Measurements from ENCODE around the gene EIF6. TPM values are rescaled to one million over a fixed set of nuclear protein-coding genes. Genes with fewer than 3 reads are reported as not detected.

Gene EIF6
- total and polyA plus RNA-seq, 9 of the 15 experiments (the other 6 are each of a cell fraction or from before 2014, with no cell fraction given), result 165 to 832 (median 229) TPM

DNA sequence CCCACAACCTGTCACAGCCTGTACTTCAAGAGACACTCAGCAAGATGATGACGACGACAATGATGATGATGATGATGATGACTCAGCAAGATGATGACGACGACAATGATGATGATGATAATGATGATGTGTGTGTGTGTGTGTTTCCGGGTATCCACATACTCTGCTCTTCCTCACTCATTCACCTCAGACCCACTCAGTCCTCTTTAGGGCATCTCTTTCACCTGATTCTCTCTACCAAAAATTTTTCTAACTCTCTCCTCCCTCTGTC is 1.2 kb upstream of the EIF6 start (continued):
- TF ChIP-seq, protein P1, sequence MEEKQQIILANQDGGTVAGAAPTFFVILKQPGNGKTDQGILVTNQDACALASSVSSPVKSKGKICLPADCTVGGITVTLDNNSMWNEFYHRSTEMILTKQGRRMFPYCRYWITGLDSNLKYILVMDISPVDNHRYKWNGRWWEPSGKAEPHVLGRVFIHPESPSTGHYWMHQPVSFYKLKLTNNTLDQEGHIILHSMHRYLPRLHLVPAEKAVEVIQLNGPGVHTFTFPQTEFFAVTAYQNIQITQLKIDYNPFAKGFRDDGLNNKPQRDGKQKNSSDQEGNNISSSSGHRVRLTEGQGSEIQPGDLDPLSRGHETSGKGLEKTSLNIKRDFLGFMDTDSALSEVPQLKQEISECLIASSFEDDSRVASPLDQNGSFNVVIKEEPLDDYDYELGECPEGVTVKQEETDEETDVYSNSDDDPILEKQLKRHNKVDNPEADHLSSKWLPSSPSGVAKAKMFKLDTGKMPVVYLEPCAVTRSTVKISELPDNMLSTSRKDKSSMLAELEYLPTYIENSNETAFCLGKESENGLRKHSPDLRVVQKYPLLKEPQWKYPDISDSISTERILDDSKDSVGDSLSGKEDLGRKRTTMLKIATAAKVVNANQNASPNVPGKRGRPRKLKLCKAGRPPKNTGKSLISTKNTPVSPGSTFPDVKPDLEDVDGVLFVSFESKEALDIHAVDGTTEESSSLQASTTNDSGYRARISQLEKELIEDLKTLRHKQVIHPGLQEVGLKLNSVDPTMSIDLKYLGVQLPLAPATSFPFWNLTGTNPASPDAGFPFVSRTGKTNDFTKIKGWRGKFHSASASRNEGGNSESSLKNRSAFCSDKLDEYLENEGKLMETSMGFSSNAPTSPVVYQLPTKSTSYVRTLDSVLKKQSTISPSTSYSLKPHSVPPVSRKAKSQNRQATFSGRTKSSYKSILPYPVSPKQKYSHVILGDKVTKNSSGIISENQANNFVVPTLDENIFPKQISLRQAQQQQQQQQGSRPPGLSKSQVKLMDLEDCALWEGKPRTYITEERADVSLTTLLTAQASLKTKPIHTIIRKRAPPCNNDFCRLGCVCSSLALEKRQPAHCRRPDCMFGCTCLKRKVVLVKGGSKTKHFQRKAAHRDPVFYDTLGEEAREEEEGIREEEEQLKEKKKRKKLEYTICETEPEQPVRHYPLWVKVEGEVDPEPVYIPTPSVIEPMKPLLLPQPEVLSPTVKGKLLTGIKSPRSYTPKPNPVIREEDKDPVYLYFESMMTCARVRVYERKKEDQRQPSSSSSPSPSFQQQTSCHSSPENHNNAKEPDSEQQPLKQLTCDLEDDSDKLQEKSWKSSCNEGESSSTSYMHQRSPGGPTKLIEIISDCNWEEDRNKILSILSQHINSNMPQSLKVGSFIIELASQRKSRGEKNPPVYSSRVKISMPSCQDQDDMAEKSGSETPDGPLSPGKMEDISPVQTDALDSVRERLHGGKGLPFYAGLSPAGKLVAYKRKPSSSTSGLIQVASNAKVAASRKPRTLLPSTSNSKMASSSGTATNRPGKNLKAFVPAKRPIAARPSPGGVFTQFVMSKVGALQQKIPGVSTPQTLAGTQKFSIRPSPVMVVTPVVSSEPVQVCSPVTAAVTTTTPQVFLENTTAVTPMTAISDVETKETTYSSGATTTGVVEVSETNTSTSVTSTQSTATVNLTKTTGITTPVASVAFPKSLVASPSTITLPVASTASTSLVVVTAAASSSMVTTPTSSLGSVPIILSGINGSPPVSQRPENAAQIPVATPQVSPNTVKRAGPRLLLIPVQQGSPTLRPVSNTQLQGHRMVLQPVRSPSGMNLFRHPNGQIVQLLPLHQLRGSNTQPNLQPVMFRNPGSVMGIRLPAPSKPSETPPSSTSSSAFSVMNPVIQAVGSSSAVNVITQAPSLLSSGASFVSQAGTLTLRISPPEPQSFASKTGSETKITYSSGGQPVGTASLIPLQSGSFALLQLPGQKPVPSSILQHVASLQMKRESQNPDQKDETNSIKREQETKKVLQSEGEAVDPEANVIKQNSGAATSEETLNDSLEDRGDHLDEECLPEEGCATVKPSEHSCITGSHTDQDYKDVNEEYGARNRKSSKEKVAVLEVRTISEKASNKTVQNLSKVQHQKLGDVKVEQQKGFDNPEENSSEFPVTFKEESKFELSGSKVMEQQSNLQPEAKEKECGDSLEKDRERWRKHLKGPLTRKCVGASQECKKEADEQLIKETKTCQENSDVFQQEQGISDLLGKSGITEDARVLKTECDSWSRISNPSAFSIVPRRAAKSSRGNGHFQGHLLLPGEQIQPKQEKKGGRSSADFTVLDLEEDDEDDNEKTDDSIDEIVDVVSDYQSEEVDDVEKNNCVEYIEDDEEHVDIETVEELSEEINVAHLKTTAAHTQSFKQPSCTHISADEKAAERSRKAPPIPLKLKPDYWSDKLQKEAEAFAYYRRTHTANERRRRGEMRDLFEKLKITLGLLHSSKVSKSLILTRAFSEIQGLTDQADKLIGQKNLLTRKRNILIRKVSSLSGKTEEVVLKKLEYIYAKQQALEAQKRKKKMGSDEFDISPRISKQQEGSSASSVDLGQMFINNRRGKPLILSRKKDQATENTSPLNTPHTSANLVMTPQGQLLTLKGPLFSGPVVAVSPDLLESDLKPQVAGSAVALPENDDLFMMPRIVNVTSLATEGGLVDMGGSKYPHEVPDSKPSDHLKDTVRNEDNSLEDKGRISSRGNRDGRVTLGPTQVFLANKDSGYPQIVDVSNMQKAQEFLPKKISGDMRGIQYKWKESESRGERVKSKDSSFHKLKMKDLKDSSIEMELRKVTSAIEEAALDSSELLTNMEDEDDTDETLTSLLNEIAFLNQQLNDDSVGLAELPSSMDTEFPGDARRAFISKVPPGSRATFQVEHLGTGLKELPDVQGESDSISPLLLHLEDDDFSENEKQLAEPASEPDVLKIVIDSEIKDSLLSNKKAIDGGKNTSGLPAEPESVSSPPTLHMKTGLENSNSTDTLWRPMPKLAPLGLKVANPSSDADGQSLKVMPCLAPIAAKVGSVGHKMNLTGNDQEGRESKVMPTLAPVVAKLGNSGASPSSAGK (IDR thresholded peaks at IDR 0.05), result 0 out of 2 replicates have a peak, but pooled peaks have one; percentile 11
- TF ChIP-seq MYNN (IDR thresholded peaks at IDR 0.05) (no peak), MYNN (CRISPR knock-in tag; IDR thresholded peaks at IDR 0.05) (no peak), ETV5 (CRISPR knock-in tag; IDR thresholded peaks at IDR 0.05; ENCODE audit: low read depth) (no peak), NR2C1 (IDR thresholded peaks at IDR 0.05) (no peak), NR2C1 (tag; IDR thresholded peaks at IDR 0.05) (no peak), RHOXF2B (CRISPR knock-in tag; conservative IDR thresholded peaks at IDR 0.05) (no peak), ILK (tag; IDR thresholded peaks at IDR 0.05; ENCODE audit: borderline replicate concordance, low read depth) (no peak), HMGN3 (IDR thresholded peaks at IDR 0.05; ENCODE audit: borderline replicate concordance, extremely low read depth, insufficient read length, low read depth, low read length) (no peak), MEF2D (tag; conservative IDR thresholded peaks at IDR 0.05; ENCODE audit: low read depth) (no peak; the same call in 1 of the 2 replicates), SPI1 (IDR thresholded peaks at IDR 0.05; ENCODE audit: borderline replicate concordance, low read depth, low read length) (no peak), BACH1 (tag; IDR thresholded peaks at IDR 0.05) (peak; percentile 84; the same call in 1 of the 2 replicates), TEAD1 (CRISPR knock-in tag; IDR thresholded peaks at IDR 0.05) (no peak), ZNF316 (IDR thresholded peaks at IDR 0.05) (peak; percentile 100), ZKSCAN1 (IDR thresholded peaks at IDR 0.05; ENCODE audit: low read depth, low read length) (no peak), ZNF584 (CRISPR knock-in tag; IDR thresholded peaks at IDR 0.05; ENCODE audit: low read depth) (no peak), ELF4 (CRISPR knock-in tag; IDR thresholded peaks at IDR 0.05) (no peak)
- TF ChIP-seq, protein P2, sequence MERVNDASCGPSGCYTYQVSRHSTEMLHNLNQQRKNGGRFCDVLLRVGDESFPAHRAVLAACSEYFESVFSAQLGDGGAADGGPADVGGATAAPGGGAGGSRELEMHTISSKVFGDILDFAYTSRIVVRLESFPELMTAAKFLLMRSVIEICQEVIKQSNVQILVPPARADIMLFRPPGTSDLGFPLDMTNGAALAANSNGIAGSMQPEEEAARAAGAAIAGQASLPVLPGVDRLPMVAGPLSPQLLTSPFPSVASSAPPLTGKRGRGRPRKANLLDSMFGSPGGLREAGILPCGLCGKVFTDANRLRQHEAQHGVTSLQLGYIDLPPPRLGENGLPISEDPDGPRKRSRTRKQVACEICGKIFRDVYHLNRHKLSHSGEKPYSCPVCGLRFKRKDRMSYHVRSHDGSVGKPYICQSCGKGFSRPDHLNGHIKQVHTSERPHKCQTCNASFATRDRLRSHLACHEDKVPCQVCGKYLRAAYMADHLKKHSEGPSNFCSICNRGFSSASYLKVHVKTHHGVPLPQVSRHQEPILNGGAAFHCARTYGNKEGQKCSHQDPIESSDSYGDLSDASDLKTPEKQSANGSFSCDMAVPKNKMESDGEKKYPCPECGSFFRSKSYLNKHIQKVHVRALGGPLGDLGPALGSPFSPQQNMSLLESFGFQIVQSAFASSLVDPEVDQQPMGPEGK (CRISPR knock-in tag; IDR thresholded peaks at IDR 0.05; ENCODE audit: borderline replicate concordance), result no peak

All from K562 (cell line).